GM21367 (cell line): ENCODE data around the gene MRPL23.

Experiments used
- ATAC-seq: cut with Tn5 transposase; IDR thresholded peaks from one replicate; pipeline ENCODE4 v1.9.1; 2021; ENCODE audit not compliant: unreplicated experiment

Gene MRPL23

GRCh38 chr11:1988667-1989317, 41.7 kb downstream of the MRPL23 start:
- ATAC-seq = no peak

- ATAC-seq = no peak
Measured at GRCh38 chr11:1989953-1990352, 42.8 kb downstream of the MRPL23 start.

GRCh38 chr11:1990872-1991578, 43.9 kb downstream of the MRPL23 start:
- ATAC-seq = no peak

GRCh38 chr11:1992111-1992510, 45.0 kb downstream of the MRPL23 start:
- no peak for ATAC-seq

GRCh38 chr11:1994121-1994520, 47.0 kb downstream of the MRPL23 start:
- ATAC-seq = no peak

- ATAC-seq = no peak
Measured at GRCh38 chr11:1997755-1998154, 50.6 kb downstream of the MRPL23 start, which contains the start of gene H19. TSS of gene H19 (minus strand) at chr11:1997842.

GRCh38 chr11:1998290-1998689, 51.2 kb downstream of the MRPL23 start:
- no peak for ATAC-seq

GRCh38 chr11:1998861-1999260, 51.7 kb downstream of the MRPL23 start:
- ATAC-seq = no peak

GRCh38 chr11:2002042-2002776, 55.1 kb downstream of the MRPL23 start:
- ATAC-seq = no peak

- no peak for ATAC-seq
Measured at GRCh38 chr11:2002807-2003206, 55.7 kb downstream of the MRPL23 start.

- no peak for ATAC-seq
Measured at GRCh38 chr11:2004466-2004865, 57.3 kb downstream of the MRPL23 start.
